GM18907 (cell line): ENCODE results near the gene CLIP4.
"Not testable (repeated sequence)": the region's sequence is repeated elsewhere in the genome, so short reads cannot be mapped to it uniquely, and the experiment has no call there.

Experiments used
- ATAC-seq: cut with Tn5 transposase; IDR thresholded peaks from one replicate; pipeline ENCODE4 v1.9.1; 2021; ENCODE audit warnings: mild to moderate bottlenecking, moderate library complexity; ENCODE audit not compliant: unreplicated experiment

The CLIP4 gene

GRCh38 chr2:29100564-29100963 is 14.7 kb upstream of the CLIP4 start:
- no peak for ATAC-seq

- no peak for ATAC-seq
Measured at GRCh38 chr2:29104688-29105087, 10.5 kb upstream of the CLIP4 start.

GRCh38 chr2:29105375-29105774 is 9.8 kb upstream of the CLIP4 start:
- no peak for ATAC-seq

GRCh38 chr2:29106256-29106655 is 9.0 kb upstream of the CLIP4 start:
- ATAC-seq = no peak

GRCh38 chr2:29106980-29107388 is 8.2 kb upstream of the CLIP4 start:
- ATAC-seq = no peak

GRCh38 chr2:29107547-29107946 is 7.7 kb upstream of the CLIP4 start:
- not testable (repeated sequence) for ATAC-seq

- ATAC-seq = no peak
Measured at GRCh38 chr2:29108225-29108624, 7.0 kb upstream of the CLIP4 start.

- ATAC-seq = no peak
Measured at GRCh38 chr2:29109246-29109645, 6.0 kb upstream of the CLIP4 start.

- peak; percentile 50 for ATAC-seq
Measured at GRCh38 chr2:29110916-29111535, 4.2 kb upstream of the CLIP4 start.

- no peak for ATAC-seq
Measured at GRCh38 chr2:29112379-29112778, 2.8 kb upstream of the CLIP4 start.

- no peak for ATAC-seq
Measured at GRCh38 chr2:29113027-29113686, 2.1 kb upstream of the CLIP4 start.

- no peak for ATAC-seq
Measured at GRCh38 chr2:29113891-29114321, 1.3 kb upstream of the CLIP4 start.

GRCh38 chr2:29114586-29114945 is 649 bp upstream of the CLIP4 start:
- no peak for ATAC-seq

GRCh38 chr2:29115797-29116781 is 874 bp downstream of the CLIP4 start:
- peak; percentile 49 for ATAC-seq

- ATAC-seq = no peak
Measured at GRCh38 chr2:29117636-29118303, 2.6 kb downstream of the CLIP4 start.

GRCh38 chr2:29119211-29119610 is 4.0 kb downstream of the CLIP4 start:
- ATAC-seq = no peak

- no peak for ATAC-seq
Measured at GRCh38 chr2:29120846-29121245, 5.6 kb downstream of the CLIP4 start.

GRCh38 chr2:29123617-29124349 is 8.6 kb downstream of the CLIP4 start:
- no peak for ATAC-seq

GRCh38 chr2:29124504-29124903 is 9.3 kb downstream of the CLIP4 start:
- no peak for ATAC-seq

GRCh38 chr2:29129586-29130281 is 14.5 kb downstream of the CLIP4 start:
- peak; percentile 32 for ATAC-seq
